ENCODE results near the gene NUDT17. TPM values are rescaled to one million over a fixed set of nuclear protein-coding genes. Genes with fewer than 3 reads are reported as not detected.
A peak's percentile ranks its signal among the peaks of the same experiment; 100 is the strongest.

The NUDT17 gene
- total RNA-seq, 1 donor from 2014 or later, result not detected

DNA sequence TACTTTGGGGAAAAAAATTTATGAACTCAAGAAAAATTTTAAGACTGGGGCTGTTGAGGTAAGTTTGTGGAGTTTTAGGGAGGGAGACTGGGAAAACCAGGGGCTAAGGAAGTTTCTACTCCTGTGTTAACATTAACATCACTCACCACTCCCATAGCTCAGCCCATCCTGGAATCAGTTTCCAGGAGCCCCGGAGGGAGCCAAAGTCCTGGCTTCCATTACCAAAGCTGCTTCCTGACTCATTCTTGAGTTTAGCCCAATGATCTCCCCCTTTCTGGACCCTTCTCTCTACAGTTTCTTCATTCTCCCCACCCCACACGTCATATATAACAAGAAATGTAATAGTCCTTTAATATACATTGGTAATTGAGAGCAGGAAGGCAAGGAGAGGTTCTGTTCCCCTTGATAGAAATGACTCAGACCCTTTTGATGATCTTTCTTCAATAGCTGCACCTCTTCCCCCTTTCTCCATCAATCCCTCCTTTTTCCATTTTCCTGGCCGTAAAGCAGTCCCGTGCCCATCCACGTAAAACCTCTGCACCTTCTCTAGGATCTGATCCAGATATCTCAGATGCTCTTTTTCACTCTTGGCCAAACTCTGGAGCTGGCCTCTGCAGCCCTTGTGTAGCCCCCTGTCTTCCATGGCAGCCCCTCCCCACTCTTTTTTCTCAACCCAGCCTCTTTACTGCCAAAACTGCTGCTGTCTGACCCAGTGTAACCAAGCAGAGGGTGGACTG lies 18.0 kb downstream of the NUDT17 start:
- TF ChIP-seq, protein P1, sequence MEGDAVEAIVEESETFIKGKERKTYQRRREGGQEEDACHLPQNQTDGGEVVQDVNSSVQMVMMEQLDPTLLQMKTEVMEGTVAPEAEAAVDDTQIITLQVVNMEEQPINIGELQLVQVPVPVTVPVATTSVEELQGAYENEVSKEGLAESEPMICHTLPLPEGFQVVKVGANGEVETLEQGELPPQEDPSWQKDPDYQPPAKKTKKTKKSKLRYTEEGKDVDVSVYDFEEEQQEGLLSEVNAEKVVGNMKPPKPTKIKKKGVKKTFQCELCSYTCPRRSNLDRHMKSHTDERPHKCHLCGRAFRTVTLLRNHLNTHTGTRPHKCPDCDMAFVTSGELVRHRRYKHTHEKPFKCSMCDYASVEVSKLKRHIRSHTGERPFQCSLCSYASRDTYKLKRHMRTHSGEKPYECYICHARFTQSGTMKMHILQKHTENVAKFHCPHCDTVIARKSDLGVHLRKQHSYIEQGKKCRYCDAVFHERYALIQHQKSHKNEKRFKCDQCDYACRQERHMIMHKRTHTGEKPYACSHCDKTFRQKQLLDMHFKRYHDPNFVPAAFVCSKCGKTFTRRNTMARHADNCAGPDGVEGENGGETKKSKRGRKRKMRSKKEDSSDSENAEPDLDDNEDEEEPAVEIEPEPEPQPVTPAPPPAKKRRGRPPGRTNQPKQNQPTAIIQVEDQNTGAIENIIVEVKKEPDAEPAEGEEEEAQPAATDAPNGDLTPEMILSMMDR (IDR thresholded peaks at IDR 0.05), result no peak
- no peak for DNase-seq (ENCODE audit: low spot score in 2 of 2)
- Histone ChIP-seq H3K27ac (no peak overlapping the region), H3K4me1 (peaks cover 0 to 3% of the 10 kb centered on the region in 2 donors), H3K9me3 (no peaks in the 10 kb centered on the region), H3K36me3 (peaks cover 9 to 23% of the 10 kb centered on the region in 2 donors), H3K4me3 (no peak overlapping the region), H3K27me3 (no peaks in the 10 kb centered on the region)
- intact Hi-C loops (cut with DNase I), result no loop called here

DNA sequence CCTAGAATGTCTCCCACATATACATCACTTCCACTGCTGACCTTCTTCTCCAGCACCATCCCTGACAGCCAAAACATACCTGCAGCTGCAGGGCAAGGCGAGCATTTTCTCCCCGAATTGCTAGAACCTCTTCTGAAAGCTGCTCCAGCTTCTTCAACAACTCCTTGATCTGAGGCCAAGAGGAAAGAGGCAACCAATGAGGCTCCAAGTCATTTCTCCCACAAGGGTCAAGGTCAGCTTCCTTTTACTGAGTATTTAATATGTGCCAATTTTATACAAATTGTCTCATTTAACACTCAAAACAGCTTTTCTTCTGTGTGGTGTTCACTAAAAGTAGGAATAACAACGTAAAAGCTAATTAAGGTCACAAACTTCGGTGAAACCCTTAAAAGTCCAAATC lies 22.8 kb downstream of the NUDT17 start:
- intact Hi-C loops (cut with DNase I), result no loop called here
- DNase-seq (ENCODE audit: low spot score in 2 of 2), result no peak
- Histone ChIP-seq H3K4me1 (peaks cover 3 to 14% of the 10 kb centered on the region in 2 donors), H3K27ac (no peak overlapping the region), H3K4me3 (no peak overlapping the region), H3K9me3 (no peaks in the 10 kb centered on the region), H3K36me3 (peaks cover 9 to 23% of the 10 kb centered on the region in 2 donors), H3K27me3 (no peaks in the 10 kb centered on the region)
- TF ChIP-seq, protein P1 (IDR thresholded peaks at IDR 0.05), result no peak

DNA sequence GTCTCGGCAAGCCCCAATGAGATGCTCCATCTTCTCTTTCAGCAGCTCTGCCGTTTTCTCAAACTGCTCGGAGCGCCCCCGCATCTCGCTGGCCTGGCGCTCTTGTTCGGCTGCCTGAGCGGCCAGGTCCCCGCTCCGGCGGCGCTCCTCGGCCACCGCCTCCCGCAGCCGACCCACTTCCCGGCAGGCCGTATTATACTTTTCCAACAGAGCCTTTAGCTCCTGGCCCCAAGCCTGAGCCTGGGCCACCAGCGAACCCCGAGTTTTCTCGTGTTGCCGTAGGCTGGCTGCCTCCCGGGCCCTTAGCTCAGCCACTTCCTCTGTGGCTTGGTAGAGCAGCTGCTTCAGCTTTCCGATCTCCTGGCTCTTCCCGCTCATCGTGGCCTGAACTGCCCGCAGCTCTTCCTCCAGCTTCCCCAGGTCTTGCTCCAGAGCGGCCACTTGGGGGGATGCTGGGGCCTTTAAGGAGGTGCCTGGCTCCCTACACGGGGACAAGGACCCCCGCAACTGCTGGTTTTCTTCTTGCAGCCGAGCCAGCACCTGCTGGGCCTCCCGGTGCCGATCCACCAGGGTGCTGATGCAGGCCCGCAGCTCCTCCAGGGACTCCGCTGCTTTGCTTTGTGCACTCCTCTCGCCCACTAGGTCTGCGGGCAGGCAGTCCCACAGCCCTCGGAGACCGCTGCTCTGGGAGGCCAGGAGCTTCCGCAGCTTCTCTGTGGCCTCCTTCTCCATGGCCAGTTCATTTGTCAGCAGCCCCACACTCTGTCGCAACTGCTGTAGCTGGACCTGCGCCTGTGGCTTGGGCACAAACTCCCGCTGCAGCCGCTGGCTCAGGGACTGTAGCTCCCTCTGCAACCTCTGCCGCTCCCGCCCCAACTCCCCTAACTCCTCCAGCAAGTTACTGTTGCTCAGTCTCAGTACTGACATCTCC lies 26.8 kb downstream of the NUDT17 start:
- Histone ChIP-seq H3K36me3 (peaks cover 4 to 6% of the 10 kb centered on the region in 2 donors), H3K4me3 (peak overlapping the region; percentile 63 to 71), H3K9me3 (no peaks in the 10 kb centered on the region), H3K4me1 (peaks cover 3 to 14% of the 10 kb centered on the region in 2 donors), H3K27ac (peak overlapping the region; percentile 86 to 93), H3K27me3 (no peaks in the 10 kb centered on the region)
- peak in 1 of 2 donors; percentile 88 for DNase-seq (ENCODE audit: low spot score in 2 of 2)
- intact Hi-C loops (cut with DNase I), result no loop called here
- TF ChIP-seq, protein P1 (IDR thresholded peaks at IDR 0.05), result no peak

DNA sequence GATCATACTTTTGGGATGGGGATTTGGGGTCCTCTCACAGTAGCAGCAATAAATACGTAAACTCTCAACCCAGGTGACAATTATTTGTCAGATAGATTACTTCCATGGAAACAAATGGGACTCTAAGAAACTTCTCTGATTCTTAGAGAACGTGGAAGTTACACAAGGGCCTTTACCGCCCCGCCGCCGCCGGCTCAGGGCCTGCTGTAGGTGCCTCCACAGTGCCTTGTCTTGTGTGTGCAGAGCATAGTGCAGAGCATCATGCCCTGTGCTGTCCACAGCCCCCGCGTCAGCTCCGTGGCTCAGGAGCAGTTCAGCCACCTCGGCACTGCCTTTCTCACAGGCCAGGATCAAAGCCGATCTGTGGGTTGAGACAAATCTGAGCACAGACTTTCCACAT lies 29.2 kb downstream of the NUDT17 start:
- Histone ChIP-seq H3K9me3 (no peaks in the 10 kb centered on the region), H3K36me3 (no peaks in the 10 kb centered on the region), H3K4me1 (peaks cover 3 to 14% of the 10 kb centered on the region in 2 donors), H3K27ac (no peak overlapping the region), H3K4me3 (no peak overlapping the region), H3K27me3 (no peaks in the 10 kb centered on the region)
- intact Hi-C loops (cut with DNase I), result no loop called here
- TF ChIP-seq, protein P1 (IDR thresholded peaks at IDR 0.05), result no peak
- DNase-seq (ENCODE audit: low spot score in 2 of 2), result no peak

DNA sequence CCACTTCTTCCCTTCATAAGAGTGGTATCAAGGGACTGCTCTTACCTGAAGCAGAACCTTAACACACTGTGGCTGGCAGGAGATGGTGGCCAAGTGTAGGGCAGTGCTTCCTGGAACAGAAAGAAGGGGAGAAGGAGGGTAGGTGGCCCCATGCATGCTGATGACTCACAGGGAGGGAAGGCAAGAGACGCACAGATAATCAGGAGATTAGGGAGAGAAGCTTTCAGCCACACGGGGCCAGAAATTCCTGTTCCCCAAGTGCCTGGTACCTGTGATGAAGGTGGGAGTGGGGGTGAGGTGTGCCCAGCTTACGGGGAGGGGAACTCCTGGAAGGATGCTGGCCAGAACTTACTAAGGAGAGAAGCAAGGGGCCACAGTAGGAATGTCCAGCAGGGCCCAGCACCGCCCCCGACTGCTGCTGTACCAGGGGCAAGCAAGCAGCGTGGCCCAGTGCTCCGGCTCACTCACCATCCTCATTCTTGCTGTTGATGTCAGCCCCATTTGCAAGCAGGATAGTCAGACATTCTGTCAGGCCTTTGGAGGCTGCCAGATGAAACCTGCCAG lies 32.6 kb downstream of the NUDT17 start:
- intact Hi-C loops (cut with DNase I), result no loop called here
- Histone ChIP-seq H3K36me3 (no peaks in the 10 kb centered on the region), H3K4me3 (no peak overlapping the region), H3K9me3 (no peaks in the 10 kb centered on the region), H3K27me3 (no peaks in the 10 kb centered on the region), H3K4me1 (peaks cover under 1 to 1% of the 10 kb centered on the region in 2 donors), H3K27ac (no peak overlapping the region)
- DNase-seq (ENCODE audit: low spot score in 2 of 2), result no peak
- TF ChIP-seq, protein P1 (IDR thresholded peaks at IDR 0.05), result no peak
